HepG2 (cell line): ENCODE results near the gene IRGQ. TPM values are rescaled to one million over a fixed set of nuclear protein-coding genes. Genes with fewer than 3 reads are reported as not detected.

ENCODE experiments used
- ATAC-seq: fragments of 200-7000 bp; cut with Tn5 transposase; 3 replicates; pipeline ENCODE4 v1.9.1; 2020; ENCODE audit warnings: mild to moderate bottlenecking, moderate library complexity
- BruUV-seq: library from RNA; stranded (reverse); fragments of 400-500 nt; replicated peaks from 2 replicates; lab custom pipeline; 2021; lab: Mats Ljungman, UMichigan
- CTCF ChIA-PET: fragments of 300-600 bp; formaldehyde crosslinking; extraction: SDS; loops from one replicate; lab custom pipeline; 2021; ENCODE audit warnings: low total read pairs, inconsistent platforms, low intra/inter-chr PET ratio; lab: Yijun Ruan, JAX
- POLR2A ChIA-PET: fragments of 350-600 bp; sonication (Branson Sonifier 250); formaldehyde crosslinking; loops from one replicate; lab custom pipeline; 2020; ENCODE audit warnings: antibody characterized with exemption, inconsistent platforms; lab: Yijun Ruan, JAX
- DNase-seq: peaks from one replicate; pipeline ENCODE4 v3.0.0-alpha.2; 2015; ENCODE audit warnings: low spot score
- FAIRE-seq: peaks from 3 replicates; lab custom pipeline; 2011; peaks lifted over from hg19 to GRCh38; lab: Jason Lieb, UNC
- H2AFZ ChIP-seq: one replicate; pipeline ENCODE4 v1.6.1; 2011; ENCODE audit warnings: low read length, inconsistent platforms
- H3K27ac ChIP-seq: fragments of 300-600 bp; 3 replicates; pipeline ENCODE4 v1.8.0; 2011; ENCODE audit warnings: mixed run types, mild to moderate bottlenecking, mixed read lengths, low read length, inconsistent platforms; ENCODE audit not compliant: insufficient read depth; ENCODE audit errors: extremely low read length
- H3K27me3 ChIP-seq, 2 experiments: fragments of 200-600 bp in 1 of 2; 2 replicates in 1 of 2; 3 replicates in 1 of 2; pipeline versions ENCODE4 v1.6.0 to v1.8.0; 2011; ENCODE audit warnings: low read length in 2 of 2, mild to moderate bottlenecking in 2 of 2, moderate library complexity in 2 of 2, inconsistent platforms in 1 of 2; ENCODE audit not compliant: insufficient read depth in 2 of 2, control insufficient read depth in 1 of 2
- H3K36me3 ChIP-seq, 2 experiments: fragments of 200-600 bp in 1 of 2; replicated peaks in 1 of 2; 2 replicates in 1 of 2; 3 replicates in 1 of 2; pipeline versions ENCODE4 v1.5.1 to v1.8.0; 2011; ENCODE audit warnings: low read length in 2 of 2, inconsistent platforms in 1 of 2; ENCODE audit not compliant: insufficient read depth in 2 of 2, control insufficient read depth in 1 of 2
- H3K4me1 ChIP-seq: 2 replicates; pipeline ENCODE4 v1.5.1; 2012; ENCODE audit warnings: low read length, inconsistent platforms; ENCODE audit not compliant: insufficient read depth
- H3K4me2 ChIP-seq: 2 replicates; pipeline ENCODE4 v1.6.0; 2011; ENCODE audit warnings: low read depth, low read length, inconsistent platforms
- H3K4me3 ChIP-seq, 3 experiments: fragments of 200-600 bp in 1 of 3; sonication (generic), shearing (Covaris generic) in 1 of 3; replicated peaks in 1 of 3; 2 replicates each; pipeline ENCODE4 v1.5.1; 2011 to 2016; ENCODE audit warnings: low read length in 3 of 3, inconsistent platforms in 2 of 3, low read depth in 2 of 3, mild to moderate bottlenecking in 2 of 3, control low read depth in 1 of 3, mixed read lengths in 1 of 3; ENCODE audit not compliant: insufficient read depth in 1 of 3
- H3K79me2 ChIP-seq: one replicate; pipeline ENCODE4 v1.6.1; 2011; ENCODE audit warnings: low read length, inconsistent platforms; ENCODE audit not compliant: insufficient read depth
- H3K9ac ChIP-seq: 2 replicates; pipeline ENCODE4 v1.6.0; 2011; ENCODE audit warnings: mild to moderate bottlenecking, low read depth, low read length, inconsistent platforms; ENCODE audit not compliant: insufficient read depth
- H3K9me3 ChIP-seq: 2 replicates; pipeline ENCODE4 v1.5.1; 2012; ENCODE audit warnings: mild to moderate bottlenecking, low read length
- H4K20me1 ChIP-seq: 2 replicates; pipeline ENCODE4 v1.6.0; 2011; ENCODE audit warnings: inconsistent platforms, mild to moderate bottlenecking, low read length, moderate library complexity; ENCODE audit not compliant: insufficient read depth
- AGO2 ChIP-seq: fragments of 200-400 bp; formaldehyde crosslinking; optimal IDR thresholded peaks from 2 replicates; pipeline ENCODE3; 2017; ENCODE audit warnings: mild to moderate bottlenecking, low read depth, low read length, moderate library complexity
- ZBTB33 ChIP-seq: sonication (generic); formaldehyde crosslinking; IDR thresholded peaks from 2 replicates; pipeline ENCODE4 v1.4.0; 2020; ENCODE audit warnings: missing genetic modification reagents
- ZFX ChIP-seq: sonication (generic); formaldehyde crosslinking; IDR thresholded peaks from 2 replicates; pipeline ENCODE4 v1.4.0; 2020; ENCODE audit warnings: mild to moderate bottlenecking, low read depth, missing genetic modification reagents, moderate library complexity
- ZNF180 ChIP-seq: sonication (generic); formaldehyde crosslinking; IDR thresholded peaks from 2 replicates; pipeline ENCODE4 v1.4.0; 2020; ENCODE audit warnings: low read depth, missing genetic modification reagents, borderline replicate concordance
- WGBS: methylation state at CpG from one replicate; pipeline ENCODE4 v1.1.6; 2017; ENCODE audit warnings: low lambda C conversion rate; 5-methylcytosine and 5-hydroxymethylcytosine counted together
- in situ Hi-C: cut with HindIII; loops from 2 replicates; pipeline ENCODE4 v1.10.0; 2017; ENCODE audit warnings: low pct_unique_long_range_greater_than_20kb; ENCODE audit not compliant: extremely low pct_ligation_motif_present
- intact Hi-C: fragments of 100-400 bp; cut with micrococcal nuclease; formaldehyde crosslinking; loops from one replicate; pipeline ENCODE4 v1.10.0; 2022; ENCODE audit not compliant: unreplicated experiment
- polyA plus RNA-seq, 8 experiments: library from polyadenylated mRNA; depleted of rRNA in 3 of 8; stranded (reverse) in 7 of 8; unstranded in 1 of 8; fragments of >200 nt; fragmentation: Illumina TruSeq in 4 of 8; extraction: Trizol in 4 of 8; gene quantifications; 2 replicates each; pipeline versions ENCODE4 v1.2.1 to v1.2.3, GENCODE V29; 2011 to 2016; ENCODE audit warnings: low read depth in 4 of 8, missing spikeins in 1 of 8, mixed read lengths in 1 of 8; ENCODE audit not compliant: insufficient read depth in 1 of 8
- total RNA-seq, 5 experiments: library from RNA; depleted of rRNA; stranded (reverse); fragments of >200 nt; fragmentation: Illumina TruSeq; extraction: Trizol; gene quantifications; 2 replicates each; pipeline ENCODE4 v1.2.3, GENCODE V29; 2016; ENCODE audit warnings: low read depth in 1 of 5

Gene IRGQ
- total and polyA plus RNA-seq, 2 of the 13 experiments (the other 11 are each of a cell fraction or from before 2014, with no cell fraction given): 11.6 to 12.4 TPM

- Histone ChIP-seq H3K79me2 (peaks cover 2% of the 10 kb centered on the region), H3K4me3 (no peak overlapping the region), H3K27ac (no peak overlapping the region), H3K9ac (no peak overlapping the region), H4K20me1 (no peaks in the 10 kb centered on the region), H3K27me3 (no peaks in the 10 kb centered on the region), H3K4me2 (no peak overlapping the region), H3K4me1 (peaks cover 11% of the 10 kb centered on the region), H2AFZ (no peak overlapping the region), H3K36me3 (peaks cover 0 to 2% of the 10 kb centered on the region in 2 experiments; a peak in 1 of 5 replicates), H3K9me3 (no peaks in the 10 kb centered on the region)
- 94% methylated on average over 30 of the region's 30 CpGs for WGBS
- ATAC-seq (no peak), FAIRE-seq (no peak), DNase-seq (no peak)
- in situ Hi-C loops (no loop called here), intact Hi-C loops (no loop called here)
- peak; percentile 31 for TF ChIP-seq AGO2
- TF ChIP-seq ZFX (CRISPR knock-in tag): no peak
- peak; percentile 64; the same call in 1 of the 2 replicates for TF ChIP-seq ZBTB33 (CRISPR knock-in tag)
- POLR2A ChIA-PET: interaction anchor here (1.0 kb wide), 1 partner anchor 10 kb away, joined by 5 read pairs; no protein-coding TSS in a partner anchor
- CTCF ChIA-PET: no interaction called here
- BruUV-seq: no TSS peak
Observed at GRCh38 chr19:43624933-43625332, 29.0 kb upstream of the IRGQ start.

GRCh38 chr19:43623889-43624670 lies 28.1 kb upstream of the IRGQ start:
- Histone ChIP-seq H3K4me1 (peaks cover 14% of the 10 kb centered on the region), H3K36me3 (peaks cover 0 to 2% of the 10 kb centered on the region in 2 experiments; a peak in 1 of 5 replicates), H3K4me2 (no peak overlapping the region), H2AFZ (no peak overlapping the region), H3K4me3 (no peak overlapping the region), H3K79me2 (peaks cover 3% of the 10 kb centered on the region), H3K27ac (no peak overlapping the region)
- ChIA-PET CTCF (no interaction called here), POLR2A (interaction anchor here (1.0 kb wide), 1 partner anchor 11 kb away, joined by 5 read pairs; no protein-coding TSS in a partner anchor)
- intact Hi-C loops: no loop called here
- BruUV-seq: no TSS peak
- TF ChIP-seq AGO2 (peak; percentile 88), ZNF180 (CRISPR knock-in tag) (no peak)
- TF ChIP-seq, all 625 proteins: peak for 1
- no peaks in the 10 kb centered on the region for H3K9me3 ChIP-seq
- ATAC-seq (no peak), DNase-seq (no peak), FAIRE-seq (no peak)
- WGBS: 97% methylated on average over 35 of the region's 35 CpGs
- in situ Hi-C loops: no loop called here
- H3K27me3 ChIP-seq: no peaks in the 10 kb centered on the region
- H3K9ac ChIP-seq: no peak overlapping the region
- no peaks in the 10 kb centered on the region for H4K20me1 ChIP-seq
